ENCODE data around the gene ATP4B. TPM values are rescaled to one million over a fixed set of nuclear protein-coding genes. Genes with fewer than 3 reads are reported as not detected.

ATP4B gene
- total and polyA plus RNA-seq, 7 experiments from 2014 or later, result not detected

- Mint-ChIP-seq H3K4me1 (peaks cover 2 to 30% (median 20%) of the 10 kb centered on the region in 7 donors), H3K27me3 (no peaks in the 10 kb centered on the region), H3K4me3 (peak overlapping the region in 1 of 10 donors; percentile 27), H3K36me3 (peaks cover 6 to 58% (median 27%) of the 10 kb centered on the region in 5 donors), H3K9me3 (peaks cover 0 to 2% (median 0%) of the 10 kb centered on the region in 11 donors), H3K27ac (no peak overlapping the region)
- Histone ChIP-seq H3K4me3 (ENCODE audit: low read length) (no peak overlapping the region), H3K27ac (ENCODE audit: low read depth, low read length) (no peak overlapping the region), H3K27me3 (ENCODE audit: control insufficient read depth in 2 of 2, insufficient read depth in 2 of 2, low read length in 2 of 2) (no peaks in the 10 kb centered on the region), H3K36me3 (ENCODE audit: control insufficient read depth in 2 of 3, insufficient read depth in 3 of 3, low read length in 3 of 3) (peaks cover 0 to 26% (median 0%) of the 10 kb centered on the region in 3 experiments), H3K4me1 (ENCODE audit: control insufficient read depth in 2 of 2, insufficient read depth in 2 of 2, low read length in 2 of 2) (no peaks in the 10 kb centered on the region), H3K9me3 (ENCODE audit: control insufficient read depth in 2 of 3, low read length in 3 of 3) (peaks cover 0 to 10% (median 0%) of the 10 kb centered on the region in 3 experiments)
- POLR2A ChIA-PET, result no interaction called here
- CTCF ChIA-PET, result no interaction called here
- DNase-seq (no peak), ATAC-seq (no peak)
- intact Hi-C loops (cut with micrococcal nuclease), result no loop called here
Observed at GRCh38 chr13:113599391-113599790, 58.6 kb downstream of the ATP4B start.

Other genes with a start within 250 kb of the ATP4B start
- gene ADPRHL1, start 204.7 kb downstream of the ATP4B start, total RNA-seq, result 1 to 10 TPM in 3 of 5 experiments, under 1 TPM in 2; 0.12 to 2.0 (median 1.5) TPM
- gene ADPRHL1, start 204.7 kb downstream of the ATP4B start, polyA plus RNA-seq, result under 1 TPM in 1 of 2 donors, not detected in 1; 0.37 TPM
- gene DCUN1D2, start 167.5 kb downstream of the ATP4B start, total RNA-seq, result 10 to 100 TPM; 21.4 to 31.9 (median 23.4) TPM
- 10 to 100 TPM in 1 of 2 donors, 1 to 10 TPM in 1; 6.8 to 12.5 TPM for gene DCUN1D2, start 167.5 kb downstream of the ATP4B start, polyA plus RNA-seq
- 100 to 1,000 TPM in 1 of 5 experiments, 10 to 100 TPM in 4; 21.4 to 127 (median 34.7) TPM for gene TFDP1, start 73.4 kb downstream of the ATP4B start, total RNA-seq
- gene TFDP1, start 73.4 kb downstream of the ATP4B start, polyA plus RNA-seq, result 10 to 100 TPM; 50.9 to 78.0 TPM
- not detected for gene GRK1, start 9.0 kb upstream of the ATP4B start, total RNA-seq
- gene GRK1, start 9.0 kb upstream of the ATP4B start, polyA plus RNA-seq, result not detected
- gene TMEM255B, start 101.0 kb upstream of the ATP4B start, total RNA-seq, result 1 to 10 TPM in 4 of 5 experiments, under 1 TPM in 1; 0.62 to 3.3 (median 1.6) TPM
- gene TMEM255B, start 101.0 kb upstream of the ATP4B start, polyA plus RNA-seq, result under 1 TPM in 1 of 2 donors, not detected in 1; 0.08 TPM
- 1 to 10 TPM; 2.4 to 5.5 (median 3.2) TPM for gene GAS6, start 205.9 kb upstream of the ATP4B start, total RNA-seq
- gene GAS6, start 205.9 kb upstream of the ATP4B start, polyA plus RNA-seq, result under 1 TPM in 1 of 2 donors, not detected in 1; 0.38 TPM